ENCODE measurements around the gene DTWD1. TPM values are rescaled to one million over a fixed set of nuclear protein-coding genes. Genes with fewer than 3 reads are reported as not detected.

Gene DTWD1
- total and polyA plus RNA-seq, 2 donors (not counting 3 experiments of a cell fraction or from before 2014, with no cell fraction given) = 4.6 to 20.1 TPM

GRCh38 chr15:49652922-49653321, 32.1 kb downstream of the DTWD1 start:
- no peaks in the 10 kb centered on the region for H3K4me1 ChIP-seq (ENCODE audit: control insufficient read depth, extremely low read depth, insufficient read depth, low read length)
- H3K4me3 ChIP-seq (replicated peaks in 1 of 3; ENCODE audit: insufficient read depth in 1 of 3, low read depth in 1 of 3, low read length in 3 of 3) = no peak overlapping the region
- CTCF ChIA-PET = no interaction called here
- no peak overlapping the region for H3K4me2 ChIP-seq (ENCODE audit: insufficient read depth, low read length)
- POLR2A ChIA-PET = no interaction called here
- TF ChIP-seq POLR2AphosphoS5 (IDR thresholded peaks at IDR 0.05; ENCODE audit: insufficient read depth, low read depth, low read length) = no peak
- TF ChIP-seq EZH2 (IDR thresholded peaks at IDR 0.05; ENCODE audit: borderline replicate concordance, low read depth, low read length, severe bottlenecking) = no peak
- TF ChIP-seq JUN (IDR thresholded peaks at IDR 0.05; ENCODE audit: borderline replicate concordance, insufficient read depth, insufficient read length, low read depth) = no peak
- TF ChIP-seq, protein P1, sequence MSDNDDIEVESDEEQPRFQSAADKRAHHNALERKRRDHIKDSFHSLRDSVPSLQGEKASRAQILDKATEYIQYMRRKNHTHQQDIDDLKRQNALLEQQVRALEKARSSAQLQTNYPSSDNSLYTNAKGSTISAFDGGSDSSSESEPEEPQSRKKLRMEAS (IDR thresholded peaks at IDR 0.05; ENCODE audit: insufficient read depth, insufficient read length) = no peak
- TF ChIP-seq POLR2A (IDR thresholded peaks at IDR 0.05; ENCODE audit: low read depth, low read length) = no peak
- no peak for TF ChIP-seq CTCF (IDR thresholded peaks at IDR 0.05; ENCODE audit: extremely low read depth in 1 of 2, insufficient read depth in 1 of 2, low read depth in 1 of 2, low read length in 2 of 2)
- no peak for TF ChIP-seq MYC (IDR thresholded peaks at IDR 0.05; ENCODE audit: low read depth, low read length)
- no peak for TF ChIP-seq FOS (IDR thresholded peaks at IDR 0.05; ENCODE audit: borderline replicate concordance, insufficient read depth, low read length)
- no peaks in the 10 kb centered on the region for H4K20me1 ChIP-seq (replicated peaks; ENCODE audit: control insufficient read depth, extremely low read depth, insufficient read depth, low read length)
- H3K9me1 ChIP-seq (replicated peaks; ENCODE audit: control insufficient read depth, extremely low read depth, insufficient read depth, low read length) = no peaks in the 10 kb centered on the region
- H3K36me3 ChIP-seq (ENCODE audit: control insufficient read depth in 2 of 2, extremely low read depth in 1 of 2, insufficient read depth in 2 of 2, low read length in 2 of 2) = no peaks in the 10 kb centered on the region
- dilution Hi-C loops (cut with MboI; ENCODE audit: extremely low pct_ligation_motif_present, low sequenced_read_pairs) = no loop called here
- H3K9me3 ChIP-seq (replicated peaks; ENCODE audit: control insufficient read depth, insufficient read depth, low read length) = peaks cover 2% of the 10 kb centered on the region
- no peaks in the 10 kb centered on the region for H3K79me2 ChIP-seq (ENCODE audit: control insufficient read depth, insufficient read depth, low read length)
- FAIRE-seq (no peak), DNase-seq (ENCODE audit: low read depth, low spot score) (no peak)
- H3K27me3 ChIP-seq (ENCODE audit: control insufficient read depth in 2 of 2, insufficient read depth in 2 of 2, low read length in 2 of 2) = no peaks in the 10 kb centered on the region
- H2AFZ ChIP-seq (ENCODE audit: low read depth, low read length) = no peak overlapping the region
- intact Hi-C loops (cut with micrococcal nuclease) = no loop called here
- H3K27ac ChIP-seq (ENCODE audit: insufficient read depth, low read depth, low read length) = no peak overlapping the region
- H3K9ac ChIP-seq (replicated peaks; ENCODE audit: extremely low read depth, insufficient read depth, low read length) = no peak overlapping the region
- BruUV-seq (replicated peaks) = no TSS peak

Measured in endothelial cell of umbilical vein (primary cell).